ENCODE measurements around the gene LCORL. TPM values are rescaled to one million over a fixed set of nuclear protein-coding genes. Genes with fewer than 3 reads are reported as not detected.
A peak's percentile ranks its signal among the peaks of the same experiment; 100 is the strongest.
"Not testable (repeated sequence)": the region's sequence is repeated elsewhere in the genome, so short reads cannot be mapped to it uniquely, and the experiment has no call there.

Gene LCORL
- polyA plus RNA-seq (ENCODE audit: insufficient read depth in 1 of 5, insufficient read length in 5 of 5, low replicate concordance in 1 of 5): 10 to 100 TPM; 11.7 to 23.9 (median 19.1) TPM
- long read RNA-seq, donor 1, full-length matches to known transcripts: 3 of 3 reads
- long read RNA-seq, donor 1, partial matches to known transcripts: 0 of 3 reads
- long read RNA-seq, donor 1, other reads (novel, unspliced or antisense): 0 of 3 reads
- long read RNA-seq, donor 2: 0 reads
- long read RNA-seq, donor 3, full-length matches to known transcripts: 1 of 1 reads
- long read RNA-seq, donor 3, partial matches to known transcripts: 0 of 1 reads
- long read RNA-seq, donor 3, other reads (novel, unspliced or antisense): 0 of 1 reads
- long read RNA-seq, donor 4, full-length matches to known transcripts: 2 of 2 reads
- long read RNA-seq, donor 4, partial matches to known transcripts: 0 of 2 reads
- long read RNA-seq, donor 4, other reads (novel, unspliced or antisense): 0 of 2 reads
- long read RNA-seq, donor 5, full-length matches to known transcripts: 4 of 4 reads
- long read RNA-seq, donor 5, partial matches to known transcripts: 0 of 4 reads
- long read RNA-seq, donor 5, other reads (novel, unspliced or antisense): 0 of 4 reads
- long read RNA-seq, donor 6, full-length matches to known transcripts: 4 of 4 reads
- long read RNA-seq, donor 6, partial matches to known transcripts: 0 of 4 reads
- long read RNA-seq, donor 6, other reads (novel, unspliced or antisense): 0 of 4 reads
- long read RNA-seq, donor 7, full-length matches to known transcripts: 4 of 4 reads
- long read RNA-seq, donor 7, partial matches to known transcripts: 0 of 4 reads
- long read RNA-seq, donor 7, other reads (novel, unspliced or antisense): 0 of 4 reads
- long read RNA-seq, donor 8, full-length matches to known transcripts: 1 of 1 reads
- long read RNA-seq, donor 8, partial matches to known transcripts: 0 of 1 reads
- long read RNA-seq, donor 8, other reads (novel, unspliced or antisense): 0 of 1 reads

DNA sequence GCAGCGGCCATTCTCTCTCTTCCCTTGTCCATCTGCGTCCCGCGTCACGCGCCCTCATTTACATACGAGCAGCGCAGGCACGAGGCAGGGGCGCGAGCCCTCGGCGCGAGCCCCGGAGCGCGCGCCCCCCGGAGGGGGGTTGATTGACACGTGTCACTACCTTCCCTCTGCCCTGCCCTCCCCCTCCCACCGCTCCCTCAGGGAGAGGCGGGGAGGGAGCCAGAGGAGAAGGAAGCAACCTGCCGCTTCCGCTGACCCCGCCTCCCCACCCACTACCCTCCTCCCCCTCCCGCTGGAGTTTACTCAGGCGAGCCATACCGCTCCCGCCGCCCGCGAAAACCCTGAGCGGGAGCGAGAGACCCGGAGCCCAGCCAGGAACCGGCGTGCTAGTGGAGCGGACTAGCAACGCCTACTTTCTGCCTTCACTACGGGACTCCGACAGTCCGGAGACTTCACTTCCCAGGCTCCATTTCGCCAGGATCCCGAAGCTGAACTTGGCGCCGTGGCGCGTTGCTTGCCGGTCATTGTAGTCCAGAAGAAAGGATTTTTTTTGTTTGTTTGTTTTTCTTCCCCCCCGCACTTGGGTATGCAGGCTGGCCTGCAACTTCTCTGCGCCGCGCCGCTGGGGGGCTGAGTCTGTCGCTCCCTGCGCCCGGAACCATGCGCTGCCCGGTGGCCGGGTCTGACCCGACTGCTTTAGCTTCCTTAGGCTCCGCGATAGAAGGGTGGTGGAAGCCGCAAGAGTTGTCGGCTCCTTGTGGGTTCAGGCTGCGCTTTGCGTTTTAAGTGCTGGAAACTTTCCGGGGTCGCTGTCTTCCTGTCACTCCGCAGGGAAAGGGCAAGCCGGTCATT is at the start of gene LCORL:
Gene LCORL, minus strand, starts transcription at position 36 of the 852 bp plus-strand sequence. Its CDS starts 4 bp downstream, at position 32.
- DNase-seq: peak; percentile 97

DNA sequence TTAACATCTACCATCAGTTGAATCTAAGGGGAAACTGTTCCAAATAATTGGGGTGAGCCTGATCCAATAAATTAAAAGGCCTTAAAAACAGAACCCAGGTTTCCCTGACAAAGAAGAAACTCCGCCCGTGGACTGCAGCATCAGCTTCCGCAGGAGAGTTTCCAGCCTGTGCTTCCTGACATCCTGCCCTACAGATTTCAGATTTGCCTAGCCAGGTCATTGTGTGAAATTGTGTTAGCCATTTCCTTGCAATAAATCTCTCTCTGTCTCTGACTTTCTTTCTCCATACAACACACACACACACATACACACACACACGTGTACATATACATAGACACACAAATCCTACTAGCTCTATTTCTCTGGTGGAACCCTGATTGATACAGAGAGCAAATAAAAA is 48.3 kb upstream of the LCORL start:
- no peak for DNase-seq

DNA sequence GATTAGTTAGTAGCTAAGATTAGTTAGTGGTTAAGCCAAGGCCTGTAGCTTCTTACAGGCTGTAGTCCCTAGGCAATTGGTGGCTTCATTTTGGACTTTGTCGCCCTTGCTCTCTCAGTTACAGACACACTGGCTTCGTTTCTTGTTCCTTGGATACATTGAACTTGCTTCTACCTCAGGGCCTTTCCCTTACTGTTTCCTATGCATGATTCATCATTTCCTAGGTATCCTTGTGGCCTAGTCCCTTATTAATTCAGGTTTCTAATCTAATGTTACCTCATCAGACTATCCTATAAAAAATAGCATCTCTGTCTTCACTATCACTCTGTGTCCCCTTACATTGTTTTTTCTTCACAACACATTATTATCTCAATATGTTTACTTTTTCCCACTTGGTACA is 45.5 kb upstream of the LCORL start:
- no peak for DNase-seq

DNA sequence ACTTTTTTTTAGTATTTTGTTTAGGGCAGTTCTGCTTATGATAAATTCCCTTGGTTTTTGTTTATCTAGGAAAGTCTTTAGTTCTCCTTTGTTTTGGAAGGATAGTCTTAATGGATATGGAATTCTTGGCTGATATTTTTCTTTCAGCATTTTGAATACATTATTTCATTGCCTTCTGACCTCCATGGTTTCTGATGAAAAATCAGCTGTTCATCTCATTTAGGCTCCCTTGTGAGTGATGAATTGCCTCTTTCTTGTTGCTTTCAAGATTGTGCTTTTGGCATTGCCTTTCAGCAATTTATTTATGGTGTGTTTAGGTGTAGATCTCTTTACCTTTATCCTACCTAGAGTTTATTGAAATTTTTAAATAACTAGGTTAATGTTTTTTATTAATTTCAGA is 41.5 kb upstream of the LCORL start:
- DNase-seq: no peak

GRCh38 chr4:18057821-18058533 is 36.4 kb upstream of the LCORL start:
- no peak for DNase-seq

DNA sequence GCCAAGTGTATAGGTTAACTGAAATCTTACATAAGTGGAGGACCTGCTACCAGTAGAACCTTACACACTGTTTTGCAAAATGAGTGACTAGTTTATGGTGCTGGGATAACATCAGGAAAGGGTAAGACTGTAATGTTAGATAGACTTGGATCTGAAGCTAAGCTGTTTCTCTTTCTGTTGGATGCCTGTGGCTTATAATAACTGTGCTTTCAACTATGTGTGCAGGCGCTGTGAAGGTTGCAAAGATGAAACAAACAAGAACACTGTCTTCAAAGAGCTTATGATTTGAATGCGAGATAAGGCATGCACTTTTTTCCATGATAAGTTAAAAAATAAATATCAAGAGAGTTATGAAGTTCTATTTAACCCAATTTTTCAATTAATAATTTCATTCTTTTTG is 34.5 kb upstream of the LCORL start:
- DNase-seq: no peak

GRCh38 chr4:18052158-18052557 is 30.6 kb upstream of the LCORL start:
- DNase-seq: no peak

GRCh38 chr4:18051281-18051680 is 29.7 kb upstream of the LCORL start:
- DNase-seq: no peak

GRCh38 chr4:18050448-18050847 is 28.9 kb upstream of the LCORL start:
- no peak for DNase-seq

DNA sequence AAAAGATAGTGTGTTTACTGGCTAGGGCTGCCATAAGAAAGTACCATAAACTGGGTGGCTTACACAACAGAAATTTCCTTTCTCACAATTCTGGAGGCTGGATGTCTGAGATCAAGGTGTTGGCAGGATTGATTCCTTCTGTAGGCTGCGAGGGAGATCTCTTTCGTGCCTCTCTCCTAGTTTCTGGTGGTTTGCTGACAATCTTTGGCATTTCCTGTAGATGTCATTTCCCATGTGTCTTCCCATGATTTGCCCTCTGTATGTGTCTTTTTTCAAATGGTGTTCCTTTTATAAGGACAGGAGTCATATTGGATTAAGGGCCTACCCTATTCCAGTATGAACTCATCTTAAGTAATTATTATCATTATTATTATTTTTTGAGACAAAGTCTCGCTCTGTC is 27.9 kb upstream of the LCORL start:
- no peak for DNase-seq

DNA sequence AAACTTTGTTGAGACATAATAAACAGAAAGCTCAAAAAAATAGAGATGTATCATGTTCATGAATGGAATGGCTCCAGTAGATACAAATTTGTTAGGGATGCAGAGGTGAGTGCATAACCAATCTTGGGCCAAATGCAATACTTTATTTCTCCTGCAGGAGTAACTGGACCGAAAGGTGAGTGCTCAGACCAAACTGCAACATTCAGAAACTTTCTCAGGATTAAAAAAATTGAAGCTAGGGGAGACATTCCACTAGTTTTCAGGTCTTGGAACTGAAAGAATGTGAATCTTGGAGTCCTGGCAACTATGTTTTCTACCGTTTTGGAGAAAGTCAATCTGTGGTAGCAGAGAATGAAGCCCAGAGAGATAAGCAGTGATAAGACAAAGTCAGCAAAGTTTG is 21.2 kb upstream of the LCORL start:
- no peak for DNase-seq

- DNase-seq: no peak
Observed at GRCh38 chr4:18042012-18042411, 20.5 kb upstream of the LCORL start.

GRCh38 chr4:18041114-18041513 is 19.6 kb upstream of the LCORL start:
- no peak for DNase-seq

- DNase-seq: no peak
Observed at GRCh38 chr4:18039113-18039512, 17.6 kb upstream of the LCORL start.

GRCh38 chr4:18036369-18036768 is 14.8 kb upstream of the LCORL start:
- not testable (repeated sequence) for DNase-seq

- DNase-seq: no peak
Observed at GRCh38 chr4:18034099-18034498, 12.5 kb upstream of the LCORL start.

DNA sequence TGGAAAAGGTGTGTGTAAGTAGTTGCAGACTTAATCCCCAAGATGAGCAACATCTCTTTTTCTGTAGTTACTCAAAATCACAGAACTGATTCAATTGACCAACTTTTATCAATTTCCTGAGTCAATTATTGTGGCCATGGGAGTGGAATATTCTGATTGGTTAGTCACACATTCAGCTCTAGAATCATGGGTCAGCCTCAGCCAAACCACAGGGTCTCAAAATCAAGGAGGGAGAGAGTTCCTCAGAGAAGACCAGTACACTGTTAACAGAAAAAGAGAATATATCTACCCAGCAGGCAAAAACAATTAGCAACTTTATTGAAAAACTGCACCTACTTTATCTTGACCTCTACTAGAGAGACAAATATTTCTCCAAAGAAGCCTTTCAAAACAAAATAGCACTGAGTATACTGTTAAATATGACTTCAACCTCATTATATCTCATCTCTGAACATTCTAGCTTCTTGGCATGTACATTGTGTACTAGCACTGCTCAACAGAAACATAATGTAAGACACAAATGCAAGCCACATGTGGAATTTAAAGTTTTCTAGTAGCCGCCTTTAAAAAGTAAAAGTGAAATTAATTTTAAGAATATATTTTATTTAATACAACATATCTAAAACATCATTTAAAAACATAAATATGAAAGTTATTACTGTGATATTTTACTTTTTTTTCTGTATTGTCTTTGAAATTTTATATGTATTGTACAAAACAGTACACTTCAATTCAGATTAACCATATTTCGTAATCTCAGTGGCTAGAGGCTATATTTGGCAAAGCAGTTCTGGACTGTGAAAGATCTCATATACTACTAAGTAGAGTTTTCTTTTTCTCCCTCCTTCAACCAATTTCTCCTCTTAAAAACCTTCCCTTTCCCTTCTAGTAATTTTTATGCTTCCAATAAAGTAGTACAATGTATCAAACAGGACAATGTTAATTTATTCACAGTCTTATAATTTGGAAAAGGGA is 11.8 kb upstream of the LCORL start:
- DNase-seq: no peak

DNA sequence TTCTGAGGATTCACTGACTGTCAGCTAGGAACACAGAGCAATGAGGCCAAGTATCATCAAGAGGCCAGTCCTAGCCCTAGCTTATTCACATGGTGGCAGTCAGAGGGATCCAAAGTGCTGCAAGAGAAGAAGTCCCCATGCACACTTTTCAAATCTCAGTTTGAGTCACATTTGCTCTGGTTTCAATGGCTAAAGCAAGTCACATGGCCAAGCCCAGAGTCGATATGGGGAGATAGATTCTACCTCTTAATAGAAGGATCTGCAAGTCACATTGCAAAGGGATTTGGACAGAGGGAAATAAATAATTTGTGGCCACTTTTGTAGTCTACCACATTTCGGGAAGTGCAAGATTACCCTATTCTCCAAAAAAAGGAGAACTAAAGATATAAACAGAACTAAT is 3.7 kb upstream of the LCORL start:
- DNase-seq: no peak

DNA sequence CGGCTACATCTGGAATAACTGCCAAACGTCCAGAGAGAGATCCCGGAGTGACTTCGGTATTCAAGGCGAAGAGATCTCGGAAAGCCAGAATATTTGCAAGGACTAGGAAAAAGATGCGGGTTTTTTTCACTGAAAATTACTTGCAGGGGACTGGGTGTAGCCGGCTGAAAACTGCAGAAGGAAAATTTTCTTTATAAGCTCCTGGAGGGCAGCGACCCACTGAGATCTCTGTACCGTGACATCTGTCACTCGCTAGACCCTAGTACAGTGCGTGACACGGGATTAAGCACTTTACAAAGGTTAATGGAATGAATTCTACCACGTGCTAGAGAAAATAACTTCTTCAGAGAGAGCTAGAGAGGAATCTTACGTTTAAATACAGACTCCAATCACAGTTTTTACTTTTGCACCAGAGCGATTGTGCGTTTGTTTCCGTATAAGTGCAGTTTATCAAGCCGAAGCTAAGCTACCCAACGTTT is 1.1 kb upstream of the LCORL start:
- DNase-seq: peak in 1 of 2 donors; percentile 10

DNA sequence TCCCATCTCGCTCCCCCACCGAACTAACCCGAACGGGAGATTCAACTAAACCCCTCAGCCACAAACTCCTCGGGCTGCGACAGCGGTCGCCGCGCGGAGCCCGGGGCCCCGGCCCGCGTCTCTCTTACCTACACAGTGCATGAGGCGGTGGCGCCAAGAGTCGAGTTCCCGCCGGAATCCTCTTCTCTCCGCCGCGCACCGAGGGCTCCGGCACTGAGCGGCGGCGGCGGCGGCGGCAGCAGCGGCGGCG is 160 bp downstream of the LCORL start:
- no peak for DNase-seq

Data from right lung (tissue), 10 donors.